HepG2 (cell line): ENCODE results near the gene NCOA4. TPM values are rescaled to one million over a fixed set of nuclear protein-coding genes. Genes with fewer than 3 reads are reported as not detected.

Experiments
- AHR ChIP-seq: IDR thresholded peaks from 2 replicates; pipeline ENCODE4 v1.6.1; 2018; ENCODE audit warnings: missing genetic modification reagents, missing compliant biosample characterization
- ATF5 ChIP-seq: sonication (generic); formaldehyde crosslinking; IDR thresholded peaks from 2 replicates; pipeline ENCODE4 v1.4.0; 2020; ENCODE audit warnings: mild to moderate bottlenecking, low read depth, missing genetic modification reagents
- CCAR2 ChIP-seq: fragments of 200-400 bp; formaldehyde crosslinking; optimal IDR thresholded peaks from 2 replicates; pipeline ENCODE3; 2018; ENCODE audit warnings: low read depth, mild to moderate bottlenecking, low read length, moderate library complexity
- CENPBD1 ChIP-seq: sonication (generic); formaldehyde crosslinking; IDR thresholded peaks from 2 replicates; pipeline ENCODE4 v1.8.0; 2022; ENCODE audit warnings: missing genetic modification reagents, low read depth, mild to moderate bottlenecking, borderline replicate concordance
- EZH2 ChIP-seq: conservative IDR thresholded peaks from 2 replicates; pipeline ENCODE4 v1.6.1; 2012; ENCODE audit warnings: mild to moderate bottlenecking, low read depth, low read length, moderate library complexity
- GABPB1 ChIP-seq: IDR thresholded peaks from 2 replicates; pipeline ENCODE4 v1.6.1; 2016; ENCODE audit warnings: mild to moderate bottlenecking, missing genetic modification reagents, moderate library complexity, missing compliant biosample characterization
- HDAC2 ChIP-seq: sonication (generic); formaldehyde crosslinking; IDR thresholded peaks from 2 replicates; pipeline ENCODE4 v1.4.0; 2020; ENCODE audit warnings: missing genetic modification reagents
- HNF4A ChIP-seq: sonication (generic); formaldehyde crosslinking; IDR thresholded peaks from 2 replicates; pipeline ENCODE4 v1.4.0; 2020; ENCODE audit warnings: missing genetic modification reagents
- KAT8 ChIP-seq: IDR thresholded peaks from 2 replicates; pipeline ENCODE4 v1.6.1; 2016; ENCODE audit warnings: missing genetic modification reagents, missing compliant biosample characterization
- MAF1 ChIP-seq: sonication (generic); formaldehyde crosslinking; IDR thresholded peaks from 2 replicates; pipeline ENCODE4 v1.5.0; 2020; ENCODE audit warnings: missing genetic modification reagents, borderline replicate concordance
- MEIS2 ChIP-seq: sonication (generic); formaldehyde crosslinking; IDR thresholded peaks from 2 replicates; pipeline ENCODE4 v1.9.0; 2021; ENCODE audit warnings: mild to moderate bottlenecking, missing genetic modification reagents
- MLLT10 ChIP-seq: sonication (generic); formaldehyde crosslinking; IDR thresholded peaks from 2 replicates; pipeline ENCODE4 v1.4.0; 2020; ENCODE audit warnings: missing genetic modification reagents
- NKX3-1 ChIP-seq: sonication (generic); formaldehyde crosslinking; IDR thresholded peaks from 2 replicates; pipeline ENCODE4 v1.5.0; 2020; ENCODE audit warnings: missing genetic modification reagents
- POLR2A ChIP-seq, 2 experiments: IDR thresholded peaks; 2 replicates each; pipeline ENCODE4 v1.6.1; 2011; ENCODE audit warnings: low read depth in 2 of 2, low read length in 2 of 2, mild to moderate bottlenecking in 1 of 2, moderate library complexity in 1 of 2; ENCODE audit not compliant: insufficient read depth in 1 of 2
- RAD21 ChIP-seq: fragments of 450-650 bp; formaldehyde crosslinking; IDR thresholded peaks from 2 replicates; pipeline ENCODE4 v1.5.0; 2020; ENCODE audit warnings: mild to moderate bottlenecking
- TAF15 ChIP-seq: fragments of 200-400 bp; formaldehyde crosslinking; IDR thresholded peaks from one replicate; pipeline ENCODE4 v1.6.1; 2018; ENCODE audit warnings: mild to moderate bottlenecking, low read depth, low read length; ENCODE audit not compliant: poor library complexity, severe bottlenecking
- THRA ChIP-seq: sonication (generic); formaldehyde crosslinking; IDR thresholded peaks from 2 replicates; pipeline ENCODE4 v1.4.0; 2020; ENCODE audit warnings: missing genetic modification reagents, borderline replicate concordance
- ZBTB7B ChIP-seq: sonication (generic); formaldehyde crosslinking; IDR thresholded peaks from 2 replicates; pipeline ENCODE4 v1.4.0; 2020; ENCODE audit warnings: missing genetic modification reagents
- ZFYVE20 ChIP-seq: sonication (generic); formaldehyde crosslinking; IDR thresholded peaks from 2 replicates; pipeline ENCODE4 v1.8.0; 2023; ENCODE audit warnings: low read depth, mild to moderate bottlenecking, moderate library complexity, missing genetic modification reagents, borderline replicate concordance
- ZNF124 ChIP-seq: sonication (generic); formaldehyde crosslinking; IDR thresholded peaks from 2 replicates; pipeline ENCODE4 v1.4.0; 2020; ENCODE audit warnings: missing genetic modification reagents
- ZNF251 ChIP-seq: sonication (generic); formaldehyde crosslinking; IDR thresholded peaks from 2 replicates; pipeline ENCODE4 v1.9.0; 2021; ENCODE audit warnings: mild to moderate bottlenecking, missing genetic modification reagents
- ZNF468 ChIP-seq: sonication (generic); formaldehyde crosslinking; IDR thresholded peaks from 2 replicates; pipeline ENCODE4 v1.8.0; 2022; ENCODE audit warnings: mild to moderate bottlenecking, moderate library complexity, missing genetic modification reagents
- ZNF501 ChIP-seq: sonication (generic); formaldehyde crosslinking; IDR thresholded peaks from 2 replicates; pipeline ENCODE4 v1.5.1; 2020; ENCODE audit warnings: mild to moderate bottlenecking, moderate library complexity, missing genetic modification reagents
- ZNF577 ChIP-seq: sonication (generic); formaldehyde crosslinking; IDR thresholded peaks from 2 replicates; pipeline ENCODE4 v1.4.0; 2020; ENCODE audit warnings: mild to moderate bottlenecking, low read depth, missing genetic modification reagents, borderline replicate concordance
- ZNF746 ChIP-seq: sonication (generic); formaldehyde crosslinking; IDR thresholded peaks from 2 replicates; pipeline ENCODE4 v1.8.0; 2022; ENCODE audit warnings: mild to moderate bottlenecking, missing genetic modification reagents
- polyA plus RNA-seq, 8 experiments: library from polyadenylated mRNA; depleted of rRNA in 3 of 8; stranded (reverse) in 7 of 8; unstranded in 1 of 8; fragments of >200 nt; fragmentation: Illumina TruSeq in 4 of 8; extraction: Trizol in 4 of 8; gene quantifications; 2 replicates each; pipeline versions ENCODE4 v1.2.1 to v1.2.3, GENCODE V29; 2011 to 2016; ENCODE audit warnings: low read depth in 4 of 8, missing spikeins in 1 of 8, mixed read lengths in 1 of 8; ENCODE audit not compliant: insufficient read depth in 1 of 8
- total RNA-seq, 5 experiments: library from RNA; depleted of rRNA; stranded (reverse); fragments of >200 nt; fragmentation: Illumina TruSeq; extraction: Trizol; gene quantifications; 2 replicates each; pipeline ENCODE4 v1.2.3, GENCODE V29; 2016; ENCODE audit warnings: low read depth in 1 of 5
- TF ChIP-seq, protein P1 (sequence below): sonication (generic); formaldehyde crosslinking; IDR thresholded peaks from 2 replicates; pipeline ENCODE4 v1.5.0; 2020; ENCODE audit warnings: mild to moderate bottlenecking, missing genetic modification reagents

NCOA4 gene
- total and polyA plus RNA-seq, 2 of the 13 experiments (the other 11 are each of a cell fraction or from before 2014, with no cell fraction given) = 306 to 400 TPM

GRCh38 chr10:46031648-46032532 is 1.5 kb upstream of the NCOA4 start (continued):
- TF ChIP-seq CCAR2 = no peak
- TF ChIP-seq KAT8 (CRISPR knock-in tag) = peak; percentile 42; the same call in 1 of the 2 replicates
- TF ChIP-seq MEIS2 = peak; percentile 78
- peak; percentile 80 for TF ChIP-seq HNF4A (CRISPR knock-in tag)
- no peak for TF ChIP-seq RAD21
- TF ChIP-seq MLLT10 (CRISPR knock-in tag) = no peak
- TF ChIP-seq ZNF746 (CRISPR knock-in tag) = peak; percentile 61; the same call in 1 of the 2 replicates
- no peak; the same call in 1 of the 2 replicates for TF ChIP-seq ZNF468
- peak in 1 of 2 experiments; percentile 58; a peak in 2 of 4 replicates for TF ChIP-seq POLR2A (IDR thresholded peaks at IDR 0.05; ENCODE audit: insufficient read depth in 1 of 2, low read depth in 2 of 2, low read length in 2 of 2)
- TF ChIP-seq CENPBD1 (CRISPR knock-in tag) = no peak
- TF ChIP-seq THRA = peak; percentile 63; the same call in 1 of the 2 replicates
- TF ChIP-seq AHR (CRISPR knock-in tag) = no peak
- no peak; the same call in 1 of the 2 replicates for TF ChIP-seq ZNF501 (CRISPR knock-in tag)
- TF ChIP-seq MAF1 = no peak
- no peak for TF ChIP-seq ZNF251
- TF ChIP-seq, protein P1, sequence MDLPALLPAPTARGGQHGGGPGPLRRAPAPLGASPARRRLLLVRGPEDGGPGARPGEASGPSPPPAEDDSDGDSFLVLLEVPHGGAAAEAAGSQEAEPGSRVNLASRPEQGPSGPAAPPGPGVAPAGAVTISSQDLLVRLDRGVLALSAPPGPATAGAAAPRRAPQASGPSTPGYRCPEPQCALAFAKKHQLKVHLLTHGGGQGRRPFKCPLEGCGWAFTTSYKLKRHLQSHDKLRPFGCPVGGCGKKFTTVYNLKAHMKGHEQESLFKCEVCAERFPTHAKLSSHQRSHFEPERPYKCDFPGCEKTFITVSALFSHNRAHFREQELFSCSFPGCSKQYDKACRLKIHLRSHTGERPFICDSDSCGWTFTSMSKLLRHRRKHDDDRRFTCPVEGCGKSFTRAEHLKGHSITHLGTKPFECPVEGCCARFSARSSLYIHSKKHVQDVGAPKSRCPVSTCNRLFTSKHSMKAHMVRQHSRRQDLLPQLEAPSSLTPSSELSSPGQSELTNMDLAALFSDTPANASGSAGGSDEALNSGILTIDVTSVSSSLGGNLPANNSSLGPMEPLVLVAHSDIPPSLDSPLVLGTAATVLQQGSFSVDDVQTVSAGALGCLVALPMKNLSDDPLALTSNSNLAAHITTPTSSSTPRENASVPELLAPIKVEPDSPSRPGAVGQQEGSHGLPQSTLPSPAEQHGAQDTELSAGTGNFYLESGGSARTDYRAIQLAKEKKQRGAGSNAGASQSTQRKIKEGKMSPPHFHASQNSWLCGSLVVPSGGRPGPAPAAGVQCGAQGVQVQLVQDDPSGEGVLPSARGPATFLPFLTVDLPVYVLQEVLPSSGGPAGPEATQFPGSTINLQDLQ (CRISPR knock-in tag) = peak; percentile 62; the same call in 1 of the 2 replicates
- TF ChIP-seq NKX3-1 (CRISPR knock-in tag) = peak; percentile 64; the same call in 1 of the 2 replicates
- TF ChIP-seq ZBTB7B = peak; percentile 79; the same call in 1 of the 2 replicates
- no peak for TF ChIP-seq ZNF124 (CRISPR knock-in tag)
- no peak; the same call in 1 of the 2 replicates for TF ChIP-seq GABPB1 (CRISPR knock-in tag)
- no peak for TF ChIP-seq EZH2
- no peak for TF ChIP-seq ZFYVE20 (CRISPR knock-in tag)
- no peak for TF ChIP-seq ZNF577 (CRISPR knock-in tag)
- peak; percentile 87 for TF ChIP-seq HDAC2 (CRISPR knock-in tag)
- no peak for TF ChIP-seq TAF15
- TF ChIP-seq ATF5 (CRISPR knock-in tag) = no peak
